HFF-Myc (cell line): ENCODE results near the gene HOXA3.

Experiments used
- DNase-seq: peaks from one replicate; pipeline ENCODE4 v3.0.0-alpha.2; 2011; ENCODE audit warnings: low read depth; ENCODE audit errors: extremely low read depth
- H3K4me3 ChIP-seq: replicated peaks from 2 replicates; pipeline ENCODE4 v1.5.1; 2011; ENCODE audit warnings: low read depth, mild to moderate bottlenecking, control low read depth, low read length
- TF ChIP-seq, protein P1 (sequence below): IDR thresholded peaks from 2 replicates; pipeline ENCODE4 v1.5.1; 2012; ENCODE audit warnings: mild to moderate bottlenecking, low read depth, low read length, control low read depth; ENCODE audit errors: missing control alignments

Gene HOXA3

DNA sequence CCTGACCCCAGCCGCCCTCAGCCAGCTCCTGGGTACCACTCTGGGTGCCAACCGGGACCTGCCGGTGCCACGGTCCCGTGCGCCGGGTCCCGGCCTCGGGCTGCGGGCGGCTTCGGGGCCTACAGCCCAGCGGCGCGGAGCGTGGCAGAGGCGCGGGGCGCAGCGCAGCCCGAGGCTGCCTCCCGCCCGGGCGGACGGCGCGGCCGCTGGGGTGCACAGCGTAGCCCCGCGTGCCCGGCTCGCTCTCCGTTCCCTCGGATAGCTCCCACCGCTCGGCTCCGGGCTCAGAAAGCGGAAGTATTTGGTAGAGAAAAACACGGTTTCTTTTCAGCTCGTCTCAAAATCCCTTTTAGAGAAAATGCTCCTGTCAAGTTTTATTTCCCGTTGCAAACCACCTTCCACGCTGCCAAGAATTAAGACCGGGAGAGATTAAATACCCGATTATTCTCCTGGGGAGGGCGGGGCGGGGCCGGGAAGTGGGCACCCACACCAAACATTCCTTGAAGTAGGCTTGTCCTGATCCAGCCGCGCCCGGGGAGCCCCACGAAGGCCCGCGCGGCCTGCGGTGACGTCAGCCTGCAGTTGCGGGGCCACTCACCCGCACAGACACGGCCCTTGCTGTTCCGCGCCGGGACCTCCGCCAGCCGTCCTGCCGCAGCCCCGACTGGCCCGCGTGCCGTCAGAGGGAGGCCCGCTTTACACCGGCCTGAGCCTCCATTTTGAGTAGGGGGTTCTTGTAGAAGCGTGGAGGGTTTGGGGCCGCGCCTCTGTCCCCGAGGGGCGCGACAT is 40.4 kb upstream of the HOXA3 start:
- TF ChIP-seq, protein P1, sequence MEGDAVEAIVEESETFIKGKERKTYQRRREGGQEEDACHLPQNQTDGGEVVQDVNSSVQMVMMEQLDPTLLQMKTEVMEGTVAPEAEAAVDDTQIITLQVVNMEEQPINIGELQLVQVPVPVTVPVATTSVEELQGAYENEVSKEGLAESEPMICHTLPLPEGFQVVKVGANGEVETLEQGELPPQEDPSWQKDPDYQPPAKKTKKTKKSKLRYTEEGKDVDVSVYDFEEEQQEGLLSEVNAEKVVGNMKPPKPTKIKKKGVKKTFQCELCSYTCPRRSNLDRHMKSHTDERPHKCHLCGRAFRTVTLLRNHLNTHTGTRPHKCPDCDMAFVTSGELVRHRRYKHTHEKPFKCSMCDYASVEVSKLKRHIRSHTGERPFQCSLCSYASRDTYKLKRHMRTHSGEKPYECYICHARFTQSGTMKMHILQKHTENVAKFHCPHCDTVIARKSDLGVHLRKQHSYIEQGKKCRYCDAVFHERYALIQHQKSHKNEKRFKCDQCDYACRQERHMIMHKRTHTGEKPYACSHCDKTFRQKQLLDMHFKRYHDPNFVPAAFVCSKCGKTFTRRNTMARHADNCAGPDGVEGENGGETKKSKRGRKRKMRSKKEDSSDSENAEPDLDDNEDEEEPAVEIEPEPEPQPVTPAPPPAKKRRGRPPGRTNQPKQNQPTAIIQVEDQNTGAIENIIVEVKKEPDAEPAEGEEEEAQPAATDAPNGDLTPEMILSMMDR = no peak
- no peak for DNase-seq
- peak overlapping the region; percentile 83 for H3K4me3 ChIP-seq

DNA sequence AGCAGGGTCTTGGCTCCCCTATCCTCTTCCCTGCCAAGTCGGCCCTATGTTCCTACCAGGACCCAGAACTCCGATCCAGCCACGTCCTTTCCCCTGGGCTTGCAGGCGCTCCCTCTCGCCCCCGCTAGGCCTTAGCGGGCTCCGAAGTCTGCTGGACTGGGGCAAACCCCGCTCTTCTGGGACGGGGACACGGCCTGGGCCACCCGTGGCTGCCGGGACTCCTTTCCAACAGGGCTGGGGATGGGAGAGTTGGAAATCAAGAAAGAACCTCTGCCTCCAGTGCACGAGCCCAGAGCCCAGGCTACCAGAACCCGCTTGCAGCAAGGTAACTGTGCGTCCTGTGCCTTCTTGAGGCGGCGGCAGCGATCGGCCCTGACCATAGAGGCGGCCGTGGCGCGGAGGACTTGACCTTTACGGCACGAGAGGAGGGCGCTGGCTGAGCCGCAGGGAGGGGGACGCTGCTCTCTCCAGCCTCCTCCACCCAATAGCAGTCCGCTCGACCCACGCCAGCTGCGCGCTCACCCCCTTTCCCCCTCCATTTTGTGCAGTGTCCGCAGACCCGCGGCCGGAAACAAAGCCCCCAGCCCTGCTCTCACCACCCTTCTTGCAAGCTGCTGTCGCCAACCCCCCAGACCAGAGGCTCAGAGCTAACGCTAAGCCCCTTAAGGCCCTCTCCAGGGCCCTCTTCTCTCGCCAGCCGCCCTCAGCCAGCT is 39.6 kb upstream of the HOXA3 start:
- DNase-seq = no peak
- peak overlapping the region; percentile 83 for H3K4me3 ChIP-seq
- TF ChIP-seq, protein P1 = no peak

DNA sequence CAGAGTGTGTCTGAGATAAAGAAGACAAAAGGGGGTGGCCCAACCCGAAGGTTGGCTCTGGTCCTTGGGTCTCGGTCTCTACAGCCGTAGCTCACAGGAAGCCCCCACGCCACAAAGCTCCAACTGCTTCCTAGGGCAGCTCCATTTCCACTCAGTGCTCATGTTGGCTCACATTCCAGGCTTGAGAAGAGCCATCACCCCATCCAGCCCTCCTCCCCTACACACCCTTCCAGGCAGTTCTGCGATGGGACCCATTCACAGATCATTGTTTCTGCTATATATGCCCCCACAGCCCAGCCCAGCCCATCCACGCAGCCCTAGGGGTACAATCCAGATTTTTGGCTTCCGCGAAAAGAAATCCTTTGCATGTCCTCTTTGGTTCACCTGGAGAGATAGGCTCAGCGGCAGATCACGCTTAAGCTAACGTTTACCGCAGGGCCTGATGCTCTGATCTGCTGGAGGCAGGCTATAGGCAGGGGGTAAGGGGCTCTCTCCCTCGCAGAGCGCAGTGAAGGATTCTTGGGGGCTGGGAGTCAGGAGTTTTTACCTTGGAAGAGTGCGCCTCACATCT is 38.9 kb upstream of the HOXA3 start:
- peak overlapping the region; percentile 83 for H3K4me3 ChIP-seq
- TF ChIP-seq, protein P1 = no peak
- no peak for DNase-seq

DNA sequence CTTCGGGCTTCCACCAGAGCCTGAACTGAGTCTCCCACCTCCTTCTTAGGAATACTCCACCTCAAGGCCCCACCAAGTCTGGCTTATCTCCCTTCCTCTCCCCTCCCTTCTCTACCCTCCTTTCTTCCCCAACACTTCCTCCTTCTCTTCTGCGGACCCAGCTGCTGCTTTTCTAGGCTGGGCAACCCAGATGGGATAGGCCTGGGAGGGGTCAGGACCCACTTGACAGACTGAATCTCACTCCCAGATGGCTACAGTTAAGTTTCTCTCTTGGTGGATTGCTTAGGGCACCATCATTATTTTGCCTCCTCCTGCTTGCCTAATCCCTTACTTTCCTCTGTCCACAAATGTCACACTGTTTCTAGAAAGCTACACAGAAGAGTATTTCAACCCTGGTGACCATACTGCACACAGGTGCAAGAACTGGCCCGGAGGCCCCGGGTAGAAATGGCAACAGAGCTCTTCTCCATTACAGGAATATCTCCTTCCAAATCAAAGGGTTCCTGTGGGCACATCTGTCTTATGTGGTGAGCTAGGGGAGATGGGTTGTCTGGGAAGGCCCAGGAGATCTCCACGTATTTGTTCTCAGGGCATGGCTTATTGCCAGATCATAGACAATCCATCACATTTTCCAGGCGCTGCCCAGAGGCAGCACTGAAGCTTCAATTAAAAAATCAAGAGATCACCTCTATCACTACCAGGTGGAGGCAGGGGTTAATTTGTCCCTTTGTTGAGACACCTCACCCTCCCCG is 37.8 kb upstream of the HOXA3 start:
- peak overlapping the region; percentile 83 for H3K4me3 ChIP-seq
- DNase-seq = no peak
- TF ChIP-seq, protein P1 = no peak

DNA sequence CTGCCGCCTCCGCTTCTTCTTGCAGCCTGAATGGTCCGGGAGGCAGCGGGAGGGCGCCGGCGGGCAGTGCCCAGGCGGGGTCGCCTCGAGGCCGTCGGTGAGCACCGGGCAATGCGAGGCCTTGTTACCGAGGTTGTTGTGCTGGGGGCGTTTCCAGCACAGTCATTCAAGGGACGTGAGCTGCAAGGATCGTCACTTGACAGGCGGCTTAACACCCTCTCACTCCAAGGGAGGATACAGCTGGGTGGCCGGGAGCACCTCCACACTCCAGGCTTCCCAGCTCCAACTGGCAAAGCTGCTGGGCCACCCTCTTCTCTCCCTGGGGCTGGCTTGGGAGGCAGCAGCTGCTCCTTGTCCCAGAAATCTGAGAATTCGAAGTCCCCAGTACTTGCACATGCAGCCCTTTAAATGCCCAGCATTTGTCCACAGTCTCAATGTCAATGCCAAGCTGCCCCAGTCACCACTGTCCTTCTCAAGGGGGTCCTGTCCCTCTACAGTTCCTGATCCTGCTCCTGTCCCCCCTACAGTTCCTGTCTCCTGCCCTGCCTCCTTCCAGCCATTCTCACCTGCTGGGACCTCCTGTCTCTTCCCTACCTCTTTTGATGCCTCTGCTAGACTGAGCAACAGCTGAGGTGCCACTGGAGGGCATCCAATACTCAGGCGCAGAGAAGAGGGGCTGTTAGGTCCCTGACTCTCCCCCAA is 37.1 kb upstream of the HOXA3 start:
- peak overlapping the region; percentile 83 for H3K4me3 ChIP-seq
- TF ChIP-seq, protein P1 = no peak
- no peak for DNase-seq
